SU-DHL-6 (cell line): ENCODE results near the gene POLR3G.

Experiments
- H2AFZ ChIP-seq: fragments of 200-600 bp; sonication (generic); 2 replicates; pipeline ENCODE4 v1.6.1; 2014; ENCODE audit warnings: low read depth, mild to moderate bottlenecking, moderate library complexity, mixed read lengths, antibody characterized with exemption, low read length; ENCODE audit not compliant: severe bottlenecking
- H3F3A ChIP-seq: fragments of 200-600 bp; shearing (Covaris generic); 2 replicates; pipeline ENCODE4 v1.6.0; 2016; ENCODE audit warnings: antibody characterized with exemption, mild to moderate bottlenecking; ENCODE audit not compliant: insufficient read depth
- H3K27ac ChIP-seq: fragments of 200-600 bp; sonication (generic); 2 replicates; pipeline ENCODE4 v1.5.1; 2016; ENCODE audit warnings: low read depth, mild to moderate bottlenecking, low read length, moderate library complexity, mixed read lengths
- H3K27me3 ChIP-seq: fragments of 200-600 bp; sonication (generic), shearing (Covaris generic); 2 replicates; pipeline ENCODE4 v1.6.0; 2014; ENCODE audit warnings: mild to moderate bottlenecking, low read length
- H3K36me3 ChIP-seq: fragments of 200-600 bp; sonication (generic); 2 replicates; pipeline ENCODE4 v1.6.1; 2014; ENCODE audit warnings: mild to moderate bottlenecking, low read length, mixed read lengths
- H3K4me2 ChIP-seq: fragments of 300-600, 200-600 bp; shearing (Covaris generic), sonication (generic); 2 replicates; pipeline ENCODE4 v1.6.0; 2014; ENCODE audit warnings: low read length, low read depth, mild to moderate bottlenecking; ENCODE audit not compliant: poor library complexity, severe bottlenecking
- H3K4me3 ChIP-seq: fragments of 200-600 bp; sonication (generic); 2 replicates; pipeline ENCODE4 v1.5.1; 2014; ENCODE audit warnings: antibody characterized with exemption, low read length, mild to moderate bottlenecking, mixed read lengths; ENCODE audit not compliant: insufficient read depth, poor library complexity, severe bottlenecking
- H3K79me2 ChIP-seq: fragments of 200-600 bp; sonication (generic); 2 replicates; pipeline ENCODE4 v1.6.1; 2014; ENCODE audit warnings: mild to moderate bottlenecking, low read length, moderate library complexity; ENCODE audit not compliant: insufficient read depth
- H3K9ac ChIP-seq: fragments of 200-600 bp; sonication (generic); 2 replicates; pipeline ENCODE4 v1.7.0; 2014; ENCODE audit warnings: mild to moderate bottlenecking, low read length
- H3K9me2 ChIP-seq: fragments of 200-600 bp; sonication (generic); replicated peaks from 2 replicates; pipeline ENCODE4 v1.6.1; 2014; ENCODE audit warnings: low read length; ENCODE audit not compliant: insufficient read depth
- H3K9me3 ChIP-seq: fragments of 200-600 bp; sonication (generic); 2 replicates; pipeline ENCODE4 v1.6.1; 2014; ENCODE audit warnings: low read length, mixed read lengths; ENCODE audit not compliant: insufficient read depth
- H4K20me1 ChIP-seq: fragments of 200-600 bp; sonication (generic); 2 replicates; pipeline ENCODE4 v1.6.1; 2014; ENCODE audit warnings: low read depth, mild to moderate bottlenecking, antibody characterized with exemption, low read length, moderate library complexity, mixed read lengths
- CTCF ChIP-seq: fragments of 200-600 bp; sonication (generic); IDR thresholded peaks from one replicate; pipeline ENCODE4 v1.5.1; 2017; ENCODE audit warnings: antibody characterized with exemption, mild to moderate bottlenecking, low read length, moderate library complexity; ENCODE audit not compliant: insufficient read depth, poor library complexity, severe bottlenecking
- EZH2phosphoT487 ChIP-seq: fragments of 200-600 bp; sonication (generic), shearing (Covaris generic); conservative IDR thresholded peaks from 2 replicates; pipeline ENCODE4 v1.6.1; 2018; ENCODE audit warnings: mild to moderate bottlenecking, antibody characterized with exemption, low read length, moderate library complexity, mixed read lengths

POLR3G gene

GRCh38 chr5:90495146-90495545, 20.5 kb downstream of the POLR3G start:
- Histone ChIP-seq H3K36me3 (peaks cover 49% of the 10 kb centered on the region), H3K4me2 (no peak overlapping the region), H4K20me1 (no peaks in the 10 kb centered on the region; the same call in 1 of the 2 replicates), H3K4me3 (no peak overlapping the region), H2AFZ (no peak overlapping the region), H3K27me3 (no peaks in the 10 kb centered on the region), H3K79me2 (no peaks in the 10 kb centered on the region), H3K27ac (no peak overlapping the region), H3K9me2 (no peaks in the 10 kb centered on the region), H3F3A (no peaks in the 10 kb centered on the region), H3K9ac (no peak overlapping the region), H3K9me3 (no peaks in the 10 kb centered on the region)
- TF ChIP-seq EZH2phosphoT487 (no peak), CTCF (no peak)

GRCh38 chr5:90503596-90503995, 28.9 kb downstream of the POLR3G start:
- no peak for TF ChIP-seq EZH2phosphoT487
- TF ChIP-seq CTCF, result no peak
- Histone ChIP-seq H3K9ac (no peak overlapping the region), H2AFZ (no peak overlapping the region), H4K20me1 (no peaks in the 10 kb centered on the region; the same call in 1 of the 2 replicates), H3K9me3 (no peaks in the 10 kb centered on the region), H3K36me3 (peaks cover 26% of the 10 kb centered on the region; the same call in 1 of the 2 replicates), H3K4me3 (no peak overlapping the region), H3K79me2 (no peaks in the 10 kb centered on the region), H3F3A (0 out of 2 replicates have a peak, but pooled peaks cover 3% of the 10 kb centered on the region), H3K27me3 (no peaks in the 10 kb centered on the region), H3K9me2 (no peaks in the 10 kb centered on the region), H3K27ac (no peak overlapping the region), H3K4me2 (no peak overlapping the region)

GRCh38 chr5:90504743-90505142, 30.1 kb downstream of the POLR3G start:
- Histone ChIP-seq H3K9ac (no peak overlapping the region), H3K9me3 (no peaks in the 10 kb centered on the region), H3K4me3 (no peak overlapping the region), H3K36me3 (peaks cover 22% of the 10 kb centered on the region; the same call in 1 of the 2 replicates), H3K79me2 (no peaks in the 10 kb centered on the region), H3K27me3 (no peaks in the 10 kb centered on the region), H3K4me2 (no peak overlapping the region), H4K20me1 (no peaks in the 10 kb centered on the region; the same call in 1 of the 2 replicates), H3K27ac (no peak overlapping the region), H3F3A (0 out of 2 replicates have a peak, but pooled peaks cover 3% of the 10 kb centered on the region), H3K9me2 (no peaks in the 10 kb centered on the region), H2AFZ (no peak overlapping the region)
- TF ChIP-seq CTCF (no peak), EZH2phosphoT487 (no peak)
